Smooth muscle cell (in vitro differentiated cells): ENCODE measurements around the gene SHC3. TPM values are rescaled to one million over a fixed set of nuclear protein-coding genes. Genes with fewer than 3 reads are reported as not detected.

Source experiments
- DNase-seq: peaks from one replicate; lab custom pipeline; 2025; ENCODE audit not compliant: unreplicated experiment; lab: John Stamatoyannopoulos, UW
- H2AFZ ChIP-seq: fragments of 200-600 bp; sonication (generic); 2 replicates; pipeline ENCODE4 v1.6.0; 2016; ENCODE audit warnings: antibody characterized with exemption, low read depth, mild to moderate bottlenecking
- H3F3A ChIP-seq: fragments of 200-600 bp; sonication (generic); 2 replicates; pipeline ENCODE4 v1.6.0; 2017; ENCODE audit warnings: antibody characterized with exemption, low read depth
- H3K27ac ChIP-seq: fragments of 200-600 bp; sonication (generic); 2 replicates; pipeline ENCODE4 v1.5.1; 2016; ENCODE audit warnings: low read depth, mild to moderate bottlenecking
- H3K27me3 ChIP-seq: fragments of 200-600 bp; sonication (generic); 2 replicates; pipeline ENCODE4 v1.6.1; 2016; ENCODE audit warnings: low read depth, mild to moderate bottlenecking
- H3K36me3 ChIP-seq: fragments of 200-600 bp; sonication (generic); 2 replicates; pipeline ENCODE4 v1.5.1; 2016; ENCODE audit warnings: low read depth
- H3K4me1 ChIP-seq: fragments of 200-600 bp; sonication (generic); 2 replicates; pipeline ENCODE4 v1.5.1; 2016; ENCODE audit warnings: low read depth
- H3K4me2 ChIP-seq: fragments of 200-600 bp; sonication (generic); 2 replicates; pipeline ENCODE4 v1.6.0; 2016; ENCODE audit warnings: mild to moderate bottlenecking
- H3K4me3 ChIP-seq: fragments of 200-600 bp; sonication (generic); 2 replicates; pipeline ENCODE4 v1.5.1; 2016; ENCODE audit warnings: mild to moderate bottlenecking
- H3K79me2 ChIP-seq: fragments of 200-600 bp; sonication (generic); 2 replicates; pipeline ENCODE4 v1.6.0; 2016; ENCODE audit warnings: low read depth, mild to moderate bottlenecking
- H3K9ac ChIP-seq: fragments of 200-600 bp; sonication (generic); 2 replicates; pipeline ENCODE4 v1.6.0; 2016; ENCODE audit warnings: low read depth
- H3K9me3 ChIP-seq: fragments of 200-600 bp; sonication (generic); replicated peaks from 2 replicates; pipeline ENCODE4 v1.5.1; 2016; ENCODE audit warnings: low read depth
- H4K20me1 ChIP-seq: fragments of 200-600 bp; sonication (generic); 2 replicates; pipeline ENCODE4 v1.6.0; 2016; ENCODE audit warnings: low read depth
- WGBS: methylation state at CpG from one replicate; pipeline ENCODE4 v1.1.7; 2016; ENCODE audit warnings: low lambda C conversion rate; 5-methylcytosine and 5-hydroxymethylcytosine counted together
- polyA plus RNA-seq: library from polyadenylated mRNA; unstranded; fragments of >200 nt; fragmentation: Nextera tagmentation; extraction: Ambion mirVana; gene quantifications from 2 replicates; pipeline ENCODE4 v1.2.1, GENCODE V29; 2016
- total RNA-seq: library from RNA; depleted of rRNA; stranded (reverse); fragments of >200 nt; gene quantifications from 2 replicates; pipeline ENCODE4 v1.2.3, GENCODE V29; 2014
- TF ChIP-seq, protein P1 (sequence below): fragments of 200-600 bp; sonication (generic); IDR thresholded peaks from 2 replicates; pipeline ENCODE4 v1.5.1; 2017; ENCODE audit warnings: borderline replicate concordance, mild to moderate bottlenecking, antibody characterized with exemption; ENCODE audit not compliant: insufficient read depth, poor library complexity, severe bottlenecking

Gene SHC3
- total and polyA plus RNA-seq, 2 experiments from 2014 or later: 0.38 to 0.67 TPM

DNA sequence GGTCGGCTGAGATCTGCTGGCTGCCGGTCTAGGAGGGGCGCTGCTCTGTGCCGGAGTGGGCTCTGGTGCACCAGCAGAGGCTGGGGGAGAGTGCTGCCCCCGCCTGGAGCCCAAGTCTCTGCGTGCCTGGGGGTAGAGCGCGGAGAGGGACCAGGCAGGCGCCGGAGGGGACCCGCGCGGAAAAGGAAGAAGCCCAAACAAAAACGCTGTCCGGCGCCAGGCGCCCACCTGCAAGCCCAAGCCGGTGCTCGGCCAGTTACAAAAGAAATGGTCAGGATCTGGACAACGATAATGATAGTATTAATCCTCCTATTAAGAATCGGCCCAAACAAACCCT lies 187.9 kb downstream of the SHC3 start:
- H3K79me2 ChIP-seq: peaks cover 54% of the 10 kb centered on the region
- peak overlapping the region; percentile 66 for H3K9ac ChIP-seq
- peak overlapping the region; percentile 71 for H3K27ac ChIP-seq
- WGBS: 1% methylated on average over 19 of the region's 21 CpGs
- H3K4me3 ChIP-seq: peak overlapping the region; percentile 75
- H4K20me1 ChIP-seq: peaks cover 41% of the 10 kb centered on the region
- TF ChIP-seq, protein P1, sequence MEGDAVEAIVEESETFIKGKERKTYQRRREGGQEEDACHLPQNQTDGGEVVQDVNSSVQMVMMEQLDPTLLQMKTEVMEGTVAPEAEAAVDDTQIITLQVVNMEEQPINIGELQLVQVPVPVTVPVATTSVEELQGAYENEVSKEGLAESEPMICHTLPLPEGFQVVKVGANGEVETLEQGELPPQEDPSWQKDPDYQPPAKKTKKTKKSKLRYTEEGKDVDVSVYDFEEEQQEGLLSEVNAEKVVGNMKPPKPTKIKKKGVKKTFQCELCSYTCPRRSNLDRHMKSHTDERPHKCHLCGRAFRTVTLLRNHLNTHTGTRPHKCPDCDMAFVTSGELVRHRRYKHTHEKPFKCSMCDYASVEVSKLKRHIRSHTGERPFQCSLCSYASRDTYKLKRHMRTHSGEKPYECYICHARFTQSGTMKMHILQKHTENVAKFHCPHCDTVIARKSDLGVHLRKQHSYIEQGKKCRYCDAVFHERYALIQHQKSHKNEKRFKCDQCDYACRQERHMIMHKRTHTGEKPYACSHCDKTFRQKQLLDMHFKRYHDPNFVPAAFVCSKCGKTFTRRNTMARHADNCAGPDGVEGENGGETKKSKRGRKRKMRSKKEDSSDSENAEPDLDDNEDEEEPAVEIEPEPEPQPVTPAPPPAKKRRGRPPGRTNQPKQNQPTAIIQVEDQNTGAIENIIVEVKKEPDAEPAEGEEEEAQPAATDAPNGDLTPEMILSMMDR: no peak
- H3F3A ChIP-seq: peaks cover 12% of the 10 kb centered on the region
- H3K9me3 ChIP-seq: no peaks in the 10 kb centered on the region
- no peaks in the 10 kb centered on the region for H3K27me3 ChIP-seq
- H3K36me3 ChIP-seq: no peaks in the 10 kb centered on the region
- H3K4me2 ChIP-seq: peak overlapping the region; percentile 91
- DNase-seq: no peak
- H3K4me1 ChIP-seq: peaks cover 52% of the 10 kb centered on the region
- H2AFZ ChIP-seq: peak overlapping the region; percentile 76

DNA sequence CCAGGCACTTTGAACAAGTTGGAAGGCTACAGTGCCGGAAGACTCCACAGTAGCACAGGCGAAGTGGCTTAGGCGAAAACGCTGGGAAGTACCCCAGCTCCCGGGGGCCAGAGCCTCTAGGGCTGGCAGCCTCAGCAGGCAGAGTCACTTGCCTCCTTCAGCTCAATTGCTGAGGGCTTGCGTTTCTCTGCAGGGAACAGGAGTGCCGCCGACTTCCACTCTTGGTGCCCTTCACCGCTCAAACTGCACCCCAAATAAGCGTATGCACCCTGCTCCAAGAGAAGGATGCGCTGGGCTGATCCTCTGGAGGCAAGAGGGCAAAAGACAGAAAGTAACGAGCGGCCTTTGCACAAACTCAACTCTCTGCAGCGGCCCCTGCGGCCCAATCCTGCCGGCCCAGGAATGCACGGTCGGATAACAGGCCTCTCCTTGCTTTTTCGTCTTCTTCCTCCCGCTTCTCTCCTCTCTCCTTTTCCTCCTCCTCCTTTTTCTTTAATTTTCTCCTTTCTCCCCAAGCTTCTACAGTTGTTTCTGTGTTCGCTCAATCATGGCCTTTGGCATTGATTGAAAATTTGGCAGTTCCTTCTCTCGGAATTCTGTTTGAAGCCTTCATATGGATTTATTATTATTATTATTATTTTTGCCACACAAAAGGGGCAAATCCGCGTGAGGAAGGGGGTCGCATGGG lies 188.4 kb downstream of the SHC3 start:
- Histone ChIP-seq H3K79me2 (peaks cover 49% of the 10 kb centered on the region), H3K4me2 (peak overlapping the region; percentile 91), H3K9ac (peak overlapping the region; percentile 66), H3K4me1 (peaks cover 48% of the 10 kb centered on the region), H3K4me3 (peak overlapping the region; percentile 75), H4K20me1 (peaks cover 36% of the 10 kb centered on the region), H3K27ac (peak overlapping the region; percentile 71), H3K9me3 (no peaks in the 10 kb centered on the region), H3F3A (peaks cover 7% of the 10 kb centered on the region), H2AFZ (peak overlapping the region; percentile 61), H3K36me3 (no peaks in the 10 kb centered on the region), H3K27me3 (no peaks in the 10 kb centered on the region)
- 28% methylated on average over 25 of the region's 25 CpGs for WGBS
- no peak for DNase-seq
- TF ChIP-seq, protein P1: no peak

DNA sequence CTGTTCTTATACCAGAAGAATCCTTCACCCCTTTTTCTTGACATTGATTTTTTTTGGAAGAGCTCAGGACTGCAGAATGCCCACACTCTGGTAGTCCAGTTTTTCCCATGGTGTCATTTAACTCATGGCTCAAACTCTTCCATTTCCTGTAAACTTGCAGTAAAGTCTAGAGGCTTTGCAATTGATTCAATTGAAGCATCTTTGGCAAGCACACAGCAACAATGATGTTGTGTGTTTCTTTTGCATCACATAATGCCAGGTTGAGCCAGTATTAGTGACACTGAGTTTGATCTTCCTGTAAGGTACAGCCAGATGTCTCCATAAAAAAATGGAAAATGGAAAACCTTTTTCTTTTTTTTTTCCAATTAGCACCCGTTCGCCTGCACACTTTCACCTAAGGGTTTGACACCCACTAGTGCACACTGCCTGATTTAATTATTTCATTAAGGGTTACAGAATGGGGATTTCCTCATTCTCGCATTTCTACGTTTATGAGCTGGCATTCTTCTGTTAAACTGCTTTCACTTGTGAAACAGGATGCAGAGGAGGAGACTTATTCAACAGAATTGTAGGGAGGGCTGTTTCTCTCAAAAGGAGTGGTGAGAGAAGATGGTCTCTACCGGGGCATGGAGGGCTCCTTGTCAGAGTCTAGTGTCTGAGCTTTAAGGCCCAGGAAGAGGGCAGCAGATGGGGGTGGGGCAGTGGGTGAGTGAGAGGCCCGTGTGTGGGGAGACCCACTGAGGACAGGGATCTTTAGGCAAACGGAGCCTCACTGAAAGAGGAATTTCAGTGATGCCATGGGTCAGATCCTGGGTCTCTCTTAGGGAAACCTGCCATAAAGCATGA lies 189.6 kb downstream of the SHC3 start:
- 33% methylated on average over 7 of the region's 7 CpGs for WGBS
- Histone ChIP-seq H2AFZ (peak overlapping the region; percentile 9), H3K9me3 (no peaks in the 10 kb centered on the region), H3K9ac (no peak overlapping the region), H4K20me1 (peaks cover 25% of the 10 kb centered on the region), H3K27ac (peak overlapping the region; percentile 71), H3F3A (peaks cover 5% of the 10 kb centered on the region), H3K4me1 (peaks cover 38% of the 10 kb centered on the region), H3K79me2 (peaks cover 37% of the 10 kb centered on the region), H3K27me3 (no peaks in the 10 kb centered on the region), H3K36me3 (no peaks in the 10 kb centered on the region), H3K4me3 (peak overlapping the region; percentile 20), H3K4me2 (peak overlapping the region; percentile 91)
- TF ChIP-seq, protein P1: no peak
- no peak for DNase-seq
